NCI-H446 treated with DMSO at 0.1 percent for 48 hours (cell line): ENCODE data around the gene SSNA1.
A peak's percentile ranks its signal among the peaks of the same experiment; 100 is the strongest.

ENCODE experiments used
- DNase-seq: peaks from one replicate; lab custom pipeline; 2025; lab: John Stamatoyannopoulos, UW

SSNA1 gene

GRCh38 chr9:137188490-137189296, at the start of gene SSNA1, which contains the start of gene ANAPC2:
SSNA1 (plus strand) TSS chr9:137188676; CDS start chr9:137188727, 51 bp downstream.
ANAPC2 (minus strand) TSS chr9:137188560; CDS start chr9:137188532, 28 bp downstream.
- peak; percentile 36 for DNase-seq

DNA sequence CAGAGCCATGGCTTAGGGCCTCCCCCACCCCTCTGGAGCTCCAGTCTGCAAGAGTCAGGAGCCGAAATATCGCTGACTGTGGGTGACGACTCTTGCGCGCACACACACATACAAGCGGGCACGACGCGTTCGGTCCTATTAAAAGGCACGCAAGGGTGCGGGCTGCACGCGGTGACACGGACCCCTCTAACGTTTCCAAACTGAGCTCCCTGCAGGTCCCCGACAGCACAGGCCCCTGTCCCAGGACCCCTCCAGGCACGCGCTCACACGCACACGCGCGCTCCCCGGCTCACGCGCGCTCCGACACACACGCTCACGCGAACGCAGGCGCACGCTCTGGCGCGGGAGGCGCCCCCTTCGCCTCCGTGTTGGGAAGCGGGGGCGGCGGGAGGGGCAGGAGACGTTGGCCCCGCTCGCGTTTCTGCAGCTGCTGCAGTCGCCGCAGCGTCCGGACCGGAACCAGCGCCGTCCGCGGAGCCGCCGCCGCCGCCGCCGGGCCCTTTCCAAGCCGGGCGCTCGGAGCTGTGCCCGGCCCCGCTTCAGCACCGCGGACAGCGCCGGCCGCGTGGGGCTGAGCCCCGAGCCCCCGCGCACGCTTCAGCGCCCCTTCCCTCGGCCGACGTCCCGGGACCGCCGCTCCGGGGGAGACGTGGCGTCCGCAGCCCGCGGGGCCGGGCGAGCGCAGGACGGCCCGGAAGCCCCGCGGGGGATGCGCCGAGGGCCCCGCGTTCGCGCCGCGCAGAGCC, 49.6 kb upstream of the SSNA1 start, which contains the start of gene GRIN1:
TSS of gene GRIN1 (plus strand) at position 433 of the 746 bp plus-strand sequence. CDS start 333 bp downstream, outside the sequence.
- DNase-seq: no peak

- DNase-seq: no peak
Observed at GRCh38 chr9:137139468-137140150, 48.9 kb upstream of the SSNA1 start.

- DNase-seq: no peak
Observed at GRCh38 chr9:137140151-137141012, 48.1 kb upstream of the SSNA1 start.

- DNase-seq: no peak
Observed at GRCh38 chr9:137141050-137141810, 47.2 kb upstream of the SSNA1 start.

DNA sequence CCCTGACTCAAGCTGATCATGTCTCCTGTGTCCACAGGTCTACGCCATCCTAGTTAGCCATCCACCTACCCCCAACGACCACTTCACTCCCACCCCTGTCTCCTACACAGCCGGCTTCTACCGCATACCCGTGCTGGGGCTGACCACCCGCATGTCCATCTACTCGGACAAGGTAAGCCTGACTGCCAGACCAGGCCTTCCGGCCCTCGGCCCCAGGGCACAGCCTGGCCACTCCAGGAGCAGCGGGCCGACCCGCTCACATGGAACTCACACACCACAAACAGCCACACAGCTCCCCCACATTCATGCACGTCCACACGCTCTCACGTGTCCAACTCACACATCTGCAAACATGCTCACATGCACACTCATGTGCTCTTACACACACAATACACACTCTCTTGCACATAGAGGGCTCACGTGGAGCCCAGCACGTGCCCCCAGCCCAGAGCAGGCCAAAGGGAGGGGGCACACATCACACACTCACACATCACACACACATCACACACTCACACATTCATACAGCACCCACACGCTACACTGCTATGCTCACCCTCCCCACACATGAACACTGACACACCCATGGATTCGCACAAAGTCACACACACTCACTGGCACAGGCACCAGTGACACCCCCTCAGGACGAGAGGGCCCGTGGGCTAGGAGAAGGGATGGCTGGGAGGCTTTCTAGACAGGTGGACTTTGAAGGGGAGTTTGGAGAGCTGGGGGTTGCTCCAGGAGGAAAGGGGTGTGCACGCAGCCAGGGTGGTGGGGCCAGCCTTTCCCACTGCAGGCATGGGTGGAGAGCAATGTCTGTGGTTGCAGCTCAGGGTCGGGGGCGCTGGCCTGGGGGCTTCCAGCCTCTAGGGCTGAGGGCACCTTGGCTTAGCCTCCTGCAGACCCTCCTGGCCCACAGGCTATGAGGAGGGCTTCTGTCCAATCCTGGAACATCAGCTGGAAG, 46.2 kb upstream of the SSNA1 start:
- DNase-seq: no peak

GRCh38 chr9:137143459-137143858, 45.0 kb upstream of the SSNA1 start:
- no peak for DNase-seq

GRCh38 chr9:137145731-137146526, 42.5 kb upstream of the SSNA1 start:
- DNase-seq: no peak

- DNase-seq: no peak
Observed at GRCh38 chr9:137146527-137146918, 42.0 kb upstream of the SSNA1 start.

DNA sequence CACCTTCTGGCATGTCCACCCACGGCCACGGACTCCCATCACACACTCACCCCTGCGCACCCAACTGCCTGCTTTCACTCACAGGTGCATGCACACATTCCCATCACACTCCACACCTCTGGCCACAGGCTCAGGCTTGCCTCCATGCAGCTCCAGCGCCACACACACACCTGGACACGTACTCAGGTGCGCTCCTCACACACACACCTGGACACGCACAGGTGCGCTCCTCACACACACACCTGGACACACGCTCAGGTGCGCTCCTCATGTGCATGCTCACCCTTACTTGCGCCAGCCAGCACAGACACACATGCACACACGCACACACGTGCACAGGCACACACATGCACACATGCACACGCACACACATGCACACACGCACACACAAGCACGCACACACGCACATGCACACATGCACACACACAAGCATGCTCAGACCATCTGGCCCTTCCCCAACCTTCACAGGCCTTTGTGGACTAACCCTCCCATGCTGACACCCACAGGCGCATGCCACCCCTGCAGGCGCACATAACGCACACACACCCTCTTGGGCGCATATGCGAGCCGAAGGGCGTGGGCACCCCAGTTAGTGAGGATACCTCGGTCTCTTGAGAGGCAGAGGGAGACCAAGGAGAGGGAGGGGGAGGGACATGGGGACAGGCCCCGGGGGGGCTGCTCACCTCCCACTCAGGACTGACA, 41.2 kb upstream of the SSNA1 start:
- no peak for DNase-seq

DNA sequence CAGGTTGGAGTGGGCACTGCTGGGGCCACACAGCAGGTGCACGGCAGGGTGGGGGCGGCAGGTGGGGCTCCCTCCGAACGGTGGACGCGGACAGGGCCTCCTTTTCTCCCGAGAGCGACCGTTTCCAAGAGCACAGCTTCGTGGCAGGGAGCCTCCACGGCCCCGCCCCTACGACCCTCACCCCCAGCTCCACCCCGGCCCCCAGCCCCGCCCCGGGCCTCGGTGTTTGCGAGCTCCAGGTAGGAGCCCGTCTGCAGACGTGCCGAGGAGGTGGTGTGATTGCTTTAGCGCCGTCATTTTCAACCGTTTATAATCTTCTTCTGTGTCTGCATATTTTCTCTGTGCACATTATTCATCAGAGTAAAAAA, 40.7 kb upstream of the SSNA1 start:
- no peak for DNase-seq

DNA sequence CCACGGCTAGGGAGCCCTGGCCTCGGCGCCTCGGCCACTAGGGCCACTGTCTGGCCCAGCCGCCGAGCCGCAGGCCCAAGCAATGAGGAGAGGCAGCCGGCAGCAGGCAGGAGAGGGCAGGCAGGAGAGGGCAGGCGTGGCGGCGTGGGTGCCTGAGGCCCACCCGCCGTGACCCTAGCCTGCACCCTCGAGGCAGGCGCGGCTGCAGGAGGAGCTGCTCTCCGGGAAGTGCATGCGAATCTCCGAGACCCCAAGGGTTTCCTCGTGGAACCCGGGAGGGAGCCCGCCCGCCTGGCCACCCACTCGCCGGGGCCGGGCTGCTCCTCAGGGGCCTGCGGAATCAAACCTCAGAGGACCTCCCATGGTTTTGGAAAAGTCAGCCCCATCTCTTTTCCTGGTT, 40.2 kb upstream of the SSNA1 start:
- no peak for DNase-seq

DNA sequence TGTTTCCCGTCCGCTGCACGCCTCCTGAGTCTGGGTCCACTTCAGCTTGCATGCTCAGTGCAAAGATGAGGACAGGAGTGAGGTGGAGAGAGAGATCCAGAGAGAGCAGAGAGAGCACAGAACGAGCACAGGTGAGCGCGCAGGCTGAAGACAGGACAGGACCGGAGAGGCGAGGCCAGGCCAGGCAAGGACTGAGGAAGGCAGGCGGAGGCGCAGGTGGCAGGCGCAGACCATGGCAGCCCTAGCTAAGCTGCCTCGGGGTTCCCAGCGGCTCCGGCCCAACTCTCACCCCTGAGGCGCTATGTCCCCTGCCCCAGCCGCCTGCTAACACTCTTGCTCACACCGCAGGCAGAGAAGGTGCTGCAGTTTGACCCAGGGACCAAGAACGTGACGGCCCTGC, 39.8 kb upstream of the SSNA1 start:
- no peak for DNase-seq

DNA sequence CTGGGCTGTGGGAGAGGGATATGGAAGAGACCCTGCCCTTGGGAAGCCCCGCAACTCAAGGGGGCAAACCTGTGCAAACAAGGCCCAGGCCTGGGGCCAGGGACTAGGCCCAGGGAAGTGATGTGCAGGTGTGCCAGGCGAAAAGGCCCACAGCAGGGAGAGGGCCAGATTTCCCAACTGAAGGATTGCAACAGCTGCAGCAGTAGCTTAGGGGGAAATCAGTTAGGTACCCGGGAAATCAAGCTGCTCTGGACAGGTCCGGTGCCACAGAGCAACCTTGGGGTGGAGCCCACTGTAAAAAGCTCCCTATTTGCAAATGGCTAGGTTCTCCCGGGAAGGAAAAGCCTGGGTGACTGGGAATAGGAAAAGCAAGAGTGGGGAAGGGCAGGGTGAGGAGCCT, 39.1 kb upstream of the SSNA1 start:
- no peak for DNase-seq

DNA sequence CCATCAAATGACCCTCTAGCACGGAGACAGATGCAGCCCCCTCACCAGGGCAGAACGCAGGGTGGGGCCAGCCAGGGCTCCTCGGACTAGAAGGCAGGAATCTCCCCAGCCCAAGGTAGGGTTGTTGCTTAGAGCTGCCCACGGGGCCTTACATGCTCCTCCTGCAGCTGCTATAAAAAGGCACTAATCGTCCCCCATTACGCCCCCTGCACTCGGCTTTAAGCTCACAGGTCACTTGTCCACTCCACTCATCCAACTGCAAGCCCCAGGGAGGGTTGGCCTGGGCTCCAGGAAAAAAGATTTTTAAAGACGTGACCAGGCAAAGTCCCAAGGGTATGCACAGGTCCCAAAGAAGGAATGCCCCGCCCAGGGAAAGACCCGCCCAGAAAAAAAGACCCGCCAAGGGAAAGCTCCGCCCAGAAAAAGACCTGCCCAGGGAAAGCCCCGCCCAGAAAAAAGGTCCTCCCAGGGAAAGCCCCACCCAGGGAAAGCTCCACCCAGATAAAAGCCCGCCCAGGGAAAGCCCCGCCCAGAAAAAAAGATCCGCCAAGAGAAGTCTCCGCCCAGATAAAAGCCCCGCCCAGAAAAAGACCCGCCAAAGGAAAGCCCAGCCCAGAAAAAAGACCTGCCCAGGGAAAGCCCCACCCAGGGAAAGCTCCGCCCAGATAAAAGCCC, 38.4 kb upstream of the SSNA1 start:
- DNase-seq: peak; percentile 21

DNA sequence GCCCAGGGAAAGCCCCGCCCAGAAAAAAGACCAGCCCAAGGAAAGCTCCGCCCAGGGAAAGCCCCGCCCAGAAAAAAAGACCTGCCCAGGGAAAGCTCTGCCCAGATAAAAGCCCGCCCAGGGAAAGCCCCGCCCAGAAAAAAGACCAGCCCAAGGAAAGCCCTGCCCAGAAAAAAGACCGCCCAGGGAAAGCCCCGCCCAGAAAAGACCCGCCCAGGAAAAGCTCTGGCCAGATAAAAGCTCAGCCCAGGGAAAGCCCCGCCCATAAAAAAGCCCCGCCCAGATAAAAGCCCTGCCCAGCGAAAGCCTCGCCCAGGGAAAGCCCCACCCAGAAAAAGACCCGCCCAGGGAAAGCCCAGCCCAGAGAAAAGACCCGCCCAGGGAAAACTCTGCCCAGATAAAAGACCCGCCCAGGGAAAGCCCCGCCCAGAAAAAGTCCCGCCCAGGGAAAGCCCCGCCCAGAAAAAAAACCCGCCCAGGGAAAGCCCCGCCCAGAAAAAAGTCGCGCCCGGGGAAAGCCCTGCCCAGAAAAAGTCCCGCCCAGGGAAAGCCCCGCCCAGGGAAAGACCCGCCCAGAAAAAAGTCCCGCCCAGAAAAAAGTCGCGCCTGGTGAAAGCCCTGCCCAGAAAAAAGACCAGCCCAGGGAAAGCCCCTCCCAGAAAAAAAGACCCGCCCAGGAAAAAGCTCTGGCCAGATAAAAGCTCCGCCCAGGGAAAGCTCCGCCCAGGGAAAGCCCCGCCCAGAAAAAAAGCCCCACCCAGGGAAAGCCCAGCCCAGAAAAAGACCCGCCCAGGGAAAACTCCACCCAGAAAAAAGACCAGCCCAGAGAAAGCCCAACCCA, 37.6 kb upstream of the SSNA1 start:
- peak; percentile 32 for DNase-seq
